Type B pancreatic cell (in vitro differentiated cells): ENCODE results near the gene CEP20. TPM values are rescaled to one million over a fixed set of nuclear protein-coding genes. Genes with fewer than 3 reads are reported as not detected.
A peak's percentile ranks its signal among the peaks of the same experiment; 100 is the strongest.
"Not testable (repeated sequence)": the region's sequence is repeated elsewhere in the genome, so short reads cannot be mapped to it uniquely, and the experiment has no call there.

Experiments used
- DNase-seq: peaks from one replicate; pipeline ENCODE4 v3.0.0; 2021; ENCODE audit warnings: mixed read lengths; ENCODE audit not compliant: unreplicated experiment; ENCODE audit errors: extremely low spot score
- H3K27ac Mint-ChIP-seq: 2 replicates; pipeline ENCODE4 v1.8.0; 2021; ENCODE audit warnings: mild to moderate bottlenecking, mixed read lengths
- H3K27me3 Mint-ChIP-seq: 2 replicates; pipeline ENCODE4 v1.8.0; 2021; ENCODE audit warnings: mixed read lengths
- H3K36me3 Mint-ChIP-seq: 2 replicates; pipeline ENCODE4 v1.8.0; 2021; ENCODE audit warnings: mixed read lengths
- H3K4me1 Mint-ChIP-seq: one replicate; pipeline ENCODE4 v1.8.0; 2021; ENCODE audit warnings: mixed read lengths; ENCODE audit not compliant: unreplicated experiment
- H3K4me3 Mint-ChIP-seq: 2 replicates; pipeline ENCODE4 v1.8.0; 2021; ENCODE audit warnings: mild to moderate bottlenecking, mixed read lengths
- H3K9me3 Mint-ChIP-seq: 2 replicates; pipeline ENCODE4 v1.8.0; 2021; ENCODE audit warnings: mixed read lengths
- CTCF ChIP-seq: fragments of 200-600 bp; sonication (generic); conservative IDR thresholded peaks from 2 replicates; pipeline ENCODE4 v1.5.0; 2021; ENCODE audit warnings: antibody characterized with exemption, mild to moderate bottlenecking
- total RNA-seq: library from RNA; stranded (reverse); gene quantifications from 2 replicates; pipeline ENCODE4 v1.2.1, GENCODE V29; 2021; ENCODE audit warnings: low replicate concordance

Gene CEP20
- total RNA-seq, 1 donor from 2014 or later = 25.4 TPM

- Mint-ChIP-seq H3K27ac (peak overlapping the region; percentile 61), H3K36me3 (no peaks in the 10 kb centered on the region), H3K4me3 (no peak overlapping the region), H3K4me1 (no peaks in the 10 kb centered on the region), H3K27me3 (no peaks in the 10 kb centered on the region), H3K9me3 (no peaks in the 10 kb centered on the region)
- TF ChIP-seq CTCF = no peak
- DNase-seq = no peak
These were observed 40.1 kb upstream of the CEP20 start for GRCh38 chr16:15928261-15929104.

GRCh38 chr16:15925631-15926030 is 37.2 kb upstream of the CEP20 start:
- no peak for DNase-seq
- H3K27me3 Mint-ChIP-seq = no peaks in the 10 kb centered on the region
- no peaks in the 10 kb centered on the region for H3K36me3 Mint-ChIP-seq
- no peaks in the 10 kb centered on the region for H3K4me1 Mint-ChIP-seq
- no peaks in the 10 kb centered on the region for H3K9me3 Mint-ChIP-seq
- no peak for TF ChIP-seq CTCF
- H3K4me3 Mint-ChIP-seq = no peak overlapping the region
- no peak overlapping the region for H3K27ac Mint-ChIP-seq

GRCh38 chr16:15924996-15925395 is 36.6 kb upstream of the CEP20 start:
- no peaks in the 10 kb centered on the region for H3K36me3 Mint-ChIP-seq
- no peak overlapping the region for H3K27ac Mint-ChIP-seq
- no peak for DNase-seq
- no peaks in the 10 kb centered on the region for H3K4me1 Mint-ChIP-seq
- H3K4me3 Mint-ChIP-seq = no peak overlapping the region
- no peak for TF ChIP-seq CTCF
- no peaks in the 10 kb centered on the region for H3K9me3 Mint-ChIP-seq
- H3K27me3 Mint-ChIP-seq = peaks cover 3% of the 10 kb centered on the region

GRCh38 chr16:15919331-15919730 is 30.9 kb upstream of the CEP20 start:
- no peaks in the 10 kb centered on the region for H3K4me1 Mint-ChIP-seq
- H3K27ac Mint-ChIP-seq = no peak overlapping the region
- no peak for TF ChIP-seq CTCF
- DNase-seq = no peak
- no peak overlapping the region for H3K4me3 Mint-ChIP-seq
- H3K9me3 Mint-ChIP-seq = peaks cover 5% of the 10 kb centered on the region
- no peaks in the 10 kb centered on the region for H3K36me3 Mint-ChIP-seq
- peaks cover 7% of the 10 kb centered on the region for H3K27me3 Mint-ChIP-seq

GRCh38 chr16:15918314-15918713 is 29.9 kb upstream of the CEP20 start:
- not testable (repeated sequence) for H3K4me1 Mint-ChIP-seq, H3K27me3 Mint-ChIP-seq, DNase-seq, H3K4me3 Mint-ChIP-seq, H3K27ac Mint-ChIP-seq, H3K36me3 Mint-ChIP-seq, H3K9me3 Mint-ChIP-seq

- no peak for TF ChIP-seq CTCF
- H3K4me3 Mint-ChIP-seq = no peak overlapping the region
These were observed 27.9 kb upstream of the CEP20 start for GRCh38 chr16:15916323-15916722.

More at GRCh38 chr16:15916323-15916722, 27.9 kb upstream of the CEP20 start:
- Mint-ChIP-seq H3K27me3 (peaks cover 7% of the 10 kb centered on the region), H3K27ac (no peak overlapping the region), H3K9me3 (peaks cover 5% of the 10 kb centered on the region), H3K4me1 (no peaks in the 10 kb centered on the region), H3K36me3 (no peaks in the 10 kb centered on the region)
- DNase-seq = no peak
